ENCODE data around the gene MLLT3.

MLLT3 gene

GRCh38 chr9:20601292-20601691, 21.0 kb downstream of the MLLT3 start:
- peaks cover 97% of the 10 kb centered on the region for H3K79me2 ChIP-seq (ENCODE audit: low read length)
- H3K9me2 ChIP-seq (replicated peaks; ENCODE audit: insufficient read depth, low read length): no peaks in the 10 kb centered on the region
- H3K4me1 ChIP-seq (ENCODE audit: low read length): peaks cover 37% of the 10 kb centered on the region
- no peaks in the 10 kb centered on the region for H3K36me3 ChIP-seq (replicated peaks; ENCODE audit: insufficient read depth, low read length)
- H2AFZ ChIP-seq (ENCODE audit: low read length): no peak overlapping the region
- DNase-seq: no peak
- no peak overlapping the region for H3K4me2 ChIP-seq (ENCODE audit: low read depth, low read length)
- H3K27ac ChIP-seq (ENCODE audit: low read length): no peak overlapping the region
- no peak overlapping the region for H3K9ac ChIP-seq (ENCODE audit: low read length)
- no peak overlapping the region for H3K4me3 ChIP-seq (ENCODE audit: low read length)
- no peaks in the 10 kb centered on the region for H3K27me3 ChIP-seq (replicated peaks; ENCODE audit: insufficient read depth, low read length)
- H3K9me3 ChIP-seq (replicated peaks; ENCODE audit: insufficient read depth, low read length): no peaks in the 10 kb centered on the region
- H3F3A ChIP-seq (ENCODE audit: insufficient read depth, low read length): no peaks in the 10 kb centered on the region; the same call in 1 of the 2 replicates
- H4K20me1 ChIP-seq (ENCODE audit: insufficient read depth, low read length): no peaks in the 10 kb centered on the region
- TF ChIP-seq EZH2phosphoT487 (IDR thresholded peaks at IDR 0.05; ENCODE audit: low read length) (no peak), EZH2 (optimal IDR thresholded peaks at IDR 0.05; ENCODE audit: low read depth, low read length) (no peak), CTCF (IDR thresholded peaks at IDR 0.05; ENCODE audit: low read length) (no peak)

- no peaks in the 10 kb centered on the region for H3K36me3 ChIP-seq (replicated peaks; ENCODE audit: insufficient read depth, low read length)
- no peak overlapping the region for H3K4me3 ChIP-seq (ENCODE audit: low read length)
- peaks cover 94% of the 10 kb centered on the region for H3K79me2 ChIP-seq (ENCODE audit: low read length)
- no peak overlapping the region for H3K9ac ChIP-seq (ENCODE audit: low read length)
- no peak overlapping the region for H3K27ac ChIP-seq (ENCODE audit: low read length)
- peaks cover 37% of the 10 kb centered on the region for H3K4me1 ChIP-seq (ENCODE audit: low read length)
- TF ChIP-seq EZH2 (optimal IDR thresholded peaks at IDR 0.05; ENCODE audit: low read depth, low read length): no peak
- no peak for TF ChIP-seq EZH2phosphoT487 (IDR thresholded peaks at IDR 0.05; ENCODE audit: low read length)
- no peak for TF ChIP-seq CTCF (IDR thresholded peaks at IDR 0.05; ENCODE audit: low read length)
- H3K9me3 ChIP-seq (replicated peaks; ENCODE audit: insufficient read depth, low read length): no peaks in the 10 kb centered on the region
- H2AFZ ChIP-seq (ENCODE audit: low read length): no peak overlapping the region
- H3K4me2 ChIP-seq (ENCODE audit: low read depth, low read length): no peak overlapping the region
- H3K27me3 ChIP-seq (replicated peaks; ENCODE audit: insufficient read depth, low read length): no peaks in the 10 kb centered on the region
- no peak for DNase-seq
- no peaks in the 10 kb centered on the region; the same call in 1 of the 2 replicates for H3F3A ChIP-seq (ENCODE audit: insufficient read depth, low read length)
- H3K9me2 ChIP-seq (replicated peaks; ENCODE audit: insufficient read depth, low read length): no peaks in the 10 kb centered on the region
- H4K20me1 ChIP-seq (ENCODE audit: insufficient read depth, low read length): no peaks in the 10 kb centered on the region
These were observed 23.1 kb downstream of the MLLT3 start for GRCh38 chr9:20599195-20599594.

- H2AFZ ChIP-seq (ENCODE audit: low read length): no peak overlapping the region
- DNase-seq: no peak
- H3K4me1 ChIP-seq (ENCODE audit: low read length): peaks cover 29% of the 10 kb centered on the region
- no peaks in the 10 kb centered on the region for H4K20me1 ChIP-seq (ENCODE audit: insufficient read depth, low read length)
- H3K9me2 ChIP-seq (replicated peaks; ENCODE audit: insufficient read depth, low read length): no peaks in the 10 kb centered on the region
- no peaks in the 10 kb centered on the region for H3K27me3 ChIP-seq (replicated peaks; ENCODE audit: insufficient read depth, low read length)
- no peak for TF ChIP-seq EZH2 (optimal IDR thresholded peaks at IDR 0.05; ENCODE audit: low read depth, low read length)
- no peak for TF ChIP-seq EZH2phosphoT487 (IDR thresholded peaks at IDR 0.05; ENCODE audit: low read length)
- no peak for TF ChIP-seq CTCF (IDR thresholded peaks at IDR 0.05; ENCODE audit: low read length)
- H3K27ac ChIP-seq (ENCODE audit: low read length): peak overlapping the region; percentile 11; the same call in 1 of the 2 replicates
- peak overlapping the region; percentile 49; the same call in 1 of the 2 replicates for H3K4me2 ChIP-seq (ENCODE audit: low read depth, low read length)
- H3F3A ChIP-seq (ENCODE audit: insufficient read depth, low read length): no peaks in the 10 kb centered on the region; the same call in 1 of the 2 replicates
- peak overlapping the region; percentile 11; the same call in 1 of the 2 replicates for H3K4me3 ChIP-seq (ENCODE audit: low read length)
- H3K9ac ChIP-seq (ENCODE audit: low read length): no peak overlapping the region
- H3K9me3 ChIP-seq (replicated peaks; ENCODE audit: insufficient read depth, low read length): no peaks in the 10 kb centered on the region
- no peaks in the 10 kb centered on the region for H3K36me3 ChIP-seq (replicated peaks; ENCODE audit: insufficient read depth, low read length)
- H3K79me2 ChIP-seq (ENCODE audit: low read length): peaks cover 89% of the 10 kb centered on the region
These were observed 23.9 kb downstream of the MLLT3 start for GRCh38 chr9:20598367-20598766.

Measured in MM.1S (cell line).